GM23338 (cell line): ENCODE data around the gene INCA1. TPM values are rescaled to one million over a fixed set of nuclear protein-coding genes. Genes with fewer than 3 reads are reported as not detected.

ENCODE experiments used
- ATAC-seq: fragments of 200-7000 bp; cut with Tn5 transposase; 3 replicates; pipeline ENCODE4 v1.9.1; 2020
- DNase-seq: peaks from one replicate; pipeline ENCODE4 v3.0.0-alpha.2; 2015; ENCODE audit warnings: low spot score
- H2AFZ ChIP-seq: fragments of 200-600 bp; sonication (generic); 2 replicates; pipeline ENCODE4 v1.8.0; 2016; ENCODE audit warnings: antibody characterized with exemption, mild to moderate bottlenecking, moderate library complexity
- H3F3A ChIP-seq: fragments of 200-600 bp; sonication (generic); replicated peaks from 2 replicates; pipeline ENCODE4 v1.8.0; 2017; ENCODE audit warnings: antibody characterized with exemption, mixed run types, low read depth
- H3K27ac ChIP-seq: fragments of 200-600 bp; sonication (generic); 2 replicates; pipeline ENCODE4 v1.6.1; 2016; ENCODE audit warnings: low read depth
- H3K27me3 ChIP-seq: fragments of 200-600 bp; sonication (generic); 2 replicates; pipeline ENCODE4 v1.8.0; 2016; ENCODE audit warnings: mild to moderate bottlenecking, mixed run types, moderate library complexity; ENCODE audit not compliant: insufficient read depth
- H3K36me3 ChIP-seq: fragments of 200-600 bp; sonication (generic); 2 replicates; pipeline ENCODE4 v1.8.0; 2016; ENCODE audit warnings: mild to moderate bottlenecking; ENCODE audit not compliant: insufficient read depth
- H3K4me1 ChIP-seq: fragments of 200-600 bp; sonication (generic); 2 replicates; pipeline ENCODE4 v1.8.0; 2016; ENCODE audit warnings: mild to moderate bottlenecking, moderate library complexity; ENCODE audit not compliant: insufficient read depth
- H3K4me2 ChIP-seq: fragments of 200-600 bp; sonication (generic); 2 replicates; pipeline ENCODE4 v1.7.1; 2017; ENCODE audit warnings: mixed run types
- H3K4me3 ChIP-seq: fragments of 200-600 bp; sonication (generic); 2 replicates; pipeline ENCODE4 v1.6.1; 2016; ENCODE audit warnings: mixed run types
- H3K79me2 ChIP-seq: fragments of 200-600 bp; sonication (generic); replicated peaks from 2 replicates; pipeline ENCODE4 v1.8.0; 2017; ENCODE audit warnings: mild to moderate bottlenecking; ENCODE audit not compliant: insufficient read depth
- H3K9me2 ChIP-seq: fragments of 200-600 bp; sonication (generic); 2 replicates; pipeline ENCODE4 v1.8.0; 2017; ENCODE audit not compliant: insufficient read depth
- H4K20me1 ChIP-seq: fragments of 200-600 bp; sonication (generic); replicated peaks from 2 replicates; pipeline ENCODE4 v1.8.0; 2017; ENCODE audit warnings: mild to moderate bottlenecking; ENCODE audit not compliant: insufficient read depth
- H3K27ac Mint-ChIP-seq: 2 replicates; pipeline ENCODE4 v1.8.0; 2020; ENCODE audit warnings: inconsistent platforms, mild to moderate bottlenecking, moderate library complexity, mixed read lengths
- H3K27me3 Mint-ChIP-seq: 3 replicates; pipeline ENCODE4 v1.8.0; 2022; ENCODE audit warnings: low read depth, mild to moderate bottlenecking, moderate library complexity, mixed read lengths, inconsistent platforms; ENCODE audit not compliant: insufficient read depth, poor library complexity
- H3K36me3 Mint-ChIP-seq: 3 replicates; pipeline ENCODE4 v1.8.0; 2021; ENCODE audit warnings: low read depth, mild to moderate bottlenecking, inconsistent platforms, moderate library complexity, mixed read lengths
- H3K4me1 Mint-ChIP-seq: 3 replicates; pipeline ENCODE4 v1.8.0; 2020; ENCODE audit warnings: mild to moderate bottlenecking, inconsistent platforms, mixed read lengths
- H3K4me3 Mint-ChIP-seq: 3 replicates; pipeline ENCODE4 v1.8.0; 2021; ENCODE audit warnings: moderate library complexity, mild to moderate bottlenecking, inconsistent platforms, mixed read lengths
- H3K9me3 Mint-ChIP-seq: 3 replicates; pipeline ENCODE4 v1.8.0; 2020; ENCODE audit warnings: moderate library complexity, mild to moderate bottlenecking, inconsistent platforms, mixed read lengths
- CREB1 ChIP-seq: fragments of 250-450 bp; sonication (Bioruptor Pico); IDR thresholded peaks from 2 replicates; pipeline ENCODE4 v1.5.0; 2020; ENCODE audit warnings: low read depth, mild to moderate bottlenecking, moderate library complexity
- EZH2 ChIP-seq: fragments of 200-600 bp; sonication (generic); IDR thresholded peaks from one replicate; pipeline ENCODE4 v1.8.0; 2017; ENCODE audit warnings: antibody characterized with exemption, mild to moderate bottlenecking, low read depth; ENCODE audit not compliant: unreplicated experiment
- EZH2phosphoT487 ChIP-seq: fragments of 200-600 bp; sonication (generic); IDR thresholded peaks from one replicate; pipeline ENCODE4 v1.8.1; 2018; ENCODE audit warnings: antibody characterized with exemption; ENCODE audit not compliant: unreplicated experiment
- NANOG ChIP-seq: IDR thresholded peaks from 2 replicates; pipeline ENCODE4 v1.6.1; 2016; ENCODE audit warnings: antibody characterized with exemption, borderline replicate concordance
- POLR2AphosphoS5 ChIP-seq: IDR thresholded peaks from 2 replicates; pipeline ENCODE4 v1.6.1; 2016; ENCODE audit warnings: antibody characterized with exemption, low read depth
- STAT1 ChIP-seq: IDR thresholded peaks from one replicate; pipeline ENCODE4 v1.6.1; 2016; ENCODE audit warnings: antibody characterized with exemption; ENCODE audit not compliant: unreplicated experiment
- ZNF462 ChIP-seq: fragments of 250-450 bp; sonication (Bioruptor Pico); IDR thresholded peaks from 2 replicates; pipeline ENCODE4 v1.5.0; 2020; ENCODE audit warnings: mild to moderate bottlenecking, moderate library complexity
- polyA plus RNA-seq: library from polyadenylated mRNA; unstranded; fragments of >200 nt; fragmentation: Nextera tagmentation; extraction: Ambion mirVana; gene quantifications from 2 replicates; pipeline ENCODE4 v1.2.1, GENCODE V29; 2016
- total RNA-seq: library from RNA; depleted of rRNA; stranded (reverse); fragments of >200 nt; shearing (Covaris generic); gene quantifications from 2 replicates; pipeline ENCODE4 v1.2.3, GENCODE V29; 2014

INCA1 gene
- total and polyA plus RNA-seq, 2 experiments from 2014 or later: 1.3 TPM; not detected in 1

GRCh38 chr17:4940555-4941318, 56.6 kb downstream of the INCA1 start:
- peaks cover 32% of the 10 kb centered on the region for H3K4me1 ChIP-seq
- Mint-ChIP-seq H3K9me3 (no peaks in the 10 kb centered on the region), H3K27me3 (peaks cover 32% of the 10 kb centered on the region), H3K4me3 (peak overlapping the region; percentile 92), H3K4me1 (peaks cover 38% of the 10 kb centered on the region), H3K36me3 (peaks cover 86% of the 10 kb centered on the region), H3K27ac (peak overlapping the region; percentile 100)
- no peak for TF ChIP-seq EZH2phosphoT487
- TF ChIP-seq POLR2AphosphoS5: peak; percentile 36; the same call in 1 of the 2 replicates
- DNase-seq (peak; percentile 96), ATAC-seq (peak; percentile 67)
- peak overlapping the region; percentile 80 for H3K27ac ChIP-seq
- no peak overlapping the region for H2AFZ ChIP-seq
- peaks cover 44% of the 10 kb centered on the region for H3K79me2 ChIP-seq
- peaks cover 24% of the 10 kb centered on the region for H4K20me1 ChIP-seq
- peak overlapping the region; percentile 99 for H3K4me2 ChIP-seq
- H3K9me2 ChIP-seq: no peaks in the 10 kb centered on the region
- H3K36me3 ChIP-seq: peaks cover 12% of the 10 kb centered on the region
- H3K4me3 ChIP-seq: peak overlapping the region; percentile 78
- peaks cover 49% of the 10 kb centered on the region for H3F3A ChIP-seq
- H3K27me3 ChIP-seq: no peaks in the 10 kb centered on the region

GRCh38 chr17:4939796-4940554, 57.3 kb downstream of the INCA1 start, which contains the start of the genes RNF167 and SLC25A11:
RNF167 (plus strand) TSS chr17:4940268; CDS start chr17:4940910, 642 bp downstream.
SLC25A11 (minus strand) TSS chr17:4940046; CDS start chr17:4939910, 136 bp downstream.
- peak; percentile 100 for DNase-seq
- no peaks in the 10 kb centered on the region for H3K27me3 ChIP-seq
- peak within 1 kb of the TSS; percentile 100 for H3K4me2 ChIP-seq
- no peaks in the 10 kb centered on the region for H3K9me3 Mint-ChIP-seq
- peaks cover 42% of the 10 kb centered on the region for H3F3A ChIP-seq
- H3K4me3 Mint-ChIP-seq: peak within 1 kb of the TSS; percentile 92
- H3K4me1 ChIP-seq: peaks cover 25% of the 10 kb centered on the region
- TF ChIP-seq NANOG (no peak), POLR2AphosphoS5 (peak; percentile 89), CREB1 (CRISPR knock-in tag) (peak; percentile 18; the same call in 1 of the 2 replicates), STAT1 (no peak)
- peak within 1 kb of the TSS; percentile 84 for H3K27ac ChIP-seq
- H3K79me2 ChIP-seq: peaks cover 36% of the 10 kb centered on the region
- H3K4me1 Mint-ChIP-seq: peaks cover 30% of the 10 kb centered on the region
- H3K4me3 ChIP-seq: peak within 1 kb of the TSS; percentile 78
- H4K20me1 ChIP-seq: peaks cover 19% of the 10 kb centered on the region; the same call in 1 of the 2 replicates
- peaks cover 24% of the 10 kb centered on the region for H3K27me3 Mint-ChIP-seq
- H3K36me3 ChIP-seq: peaks cover 5% of the 10 kb centered on the region
- peak; percentile 74 for ATAC-seq
- peak within 1 kb of the TSS; percentile 100 for H3K27ac Mint-ChIP-seq
- 0 out of 2 replicates have a peak within 1 kb of the TSS, but pooled peaks have one; percentile 26 for H2AFZ ChIP-seq
- peaks cover 79% of the 10 kb centered on the region for H3K36me3 Mint-ChIP-seq
- no peaks in the 10 kb centered on the region for H3K9me2 ChIP-seq

GRCh38 chr17:4939546-4939795, 57.9 kb downstream of the INCA1 start:
- Mint-ChIP-seq H3K27ac (peak overlapping the region; percentile 94), H3K36me3 (peaks cover 74% of the 10 kb centered on the region), H3K4me1 (peaks cover 30% of the 10 kb centered on the region), H3K27me3 (peaks cover 19% of the 10 kb centered on the region), H3K9me3 (no peaks in the 10 kb centered on the region), H3K4me3 (peak overlapping the region; percentile 92)
- Histone ChIP-seq H3F3A (peaks cover 39% of the 10 kb centered on the region), H3K4me1 (peaks cover 20% of the 10 kb centered on the region), H3K36me3 (peaks cover 5% of the 10 kb centered on the region; the same call in 1 of the 2 replicates), H4K20me1 (peaks cover 19% of the 10 kb centered on the region; the same call in 1 of the 2 replicates), H3K27me3 (no peaks in the 10 kb centered on the region), H3K79me2 (peaks cover 34% of the 10 kb centered on the region), H3K4me3 (peak overlapping the region; percentile 78), H2AFZ (0 out of 2 replicates have a peak overlapping the region, but pooled peaks have one; percentile 26), H3K27ac (peak overlapping the region; percentile 84), H3K4me2 (peak overlapping the region; percentile 100), H3K9me2 (no peaks in the 10 kb centered on the region)
- ATAC-seq (peak; percentile 12), DNase-seq (peak; percentile 55)
- TF ChIP-seq POLR2AphosphoS5 (no peak), EZH2 (no peak), NANOG (no peak), ZNF462 (CRISPR knock-in tag) (no peak)
